GM18498 (cell line): ENCODE measurements around the gene CPA4.
"Not testable (repeated sequence)": the region's sequence is repeated elsewhere in the genome, so short reads cannot be mapped to it uniquely, and the experiment has no call there.

Experiments
- ATAC-seq: cut with Tn5 transposase; IDR thresholded peaks from one replicate; pipeline ENCODE4 v1.9.1; 2021; ENCODE audit warnings: mild to moderate bottlenecking, moderate library complexity; ENCODE audit not compliant: unreplicated experiment

CPA4 gene

GRCh38 chr7:130299866-130300265 lies 6.9 kb downstream of the CPA4 start:
- no peak for ATAC-seq

GRCh38 chr7:130301501-130302020 lies 8.6 kb downstream of the CPA4 start:
- no peak for ATAC-seq

- ATAC-seq, result no peak
These were observed 9.7 kb downstream of the CPA4 start for GRCh38 chr7:130302649-130303048.

- ATAC-seq, result no peak
These were observed 10.2 kb downstream of the CPA4 start for GRCh38 chr7:130303127-130303526.

GRCh38 chr7:130303551-130303950 lies 10.6 kb downstream of the CPA4 start:
- ATAC-seq, result no peak

- ATAC-seq, result no peak
These were observed 11.0 kb downstream of the CPA4 start for GRCh38 chr7:130303982-130304381.

- ATAC-seq, result no peak
These were observed 11.9 kb downstream of the CPA4 start for GRCh38 chr7:130304878-130305277.

- no peak for ATAC-seq
These were observed 12.6 kb downstream of the CPA4 start for GRCh38 chr7:130305433-130306042.

GRCh38 chr7:130309986-130310385 lies 17.0 kb downstream of the CPA4 start:
- ATAC-seq, result no peak

GRCh38 chr7:130314305-130314704 lies 21.3 kb downstream of the CPA4 start:
- no peak for ATAC-seq

GRCh38 chr7:130319541-130319940 lies 26.6 kb downstream of the CPA4 start:
- ATAC-seq, result no peak

GRCh38 chr7:130321542-130322229 lies 28.7 kb downstream of the CPA4 start:
- ATAC-seq, result not testable (repeated sequence)

GRCh38 chr7:130322615-130323014 lies 29.7 kb downstream of the CPA4 start:
- no peak for ATAC-seq

GRCh38 chr7:130324306-130324943 lies 31.5 kb downstream of the CPA4 start:
- no peak for ATAC-seq

GRCh38 chr7:130329681-130330080 lies 36.7 kb downstream of the CPA4 start:
- ATAC-seq, result no peak

GRCh38 chr7:130332259-130333053 lies 39.5 kb downstream of the CPA4 start:
- ATAC-seq, result no peak

GRCh38 chr7:130333832-130334231 lies 40.9 kb downstream of the CPA4 start:
- no peak for ATAC-seq

- no peak for ATAC-seq
These were observed 41.3 kb downstream of the CPA4 start for GRCh38 chr7:130334274-130334673.

GRCh38 chr7:130337410-130337971 lies 44.5 kb downstream of the CPA4 start:
- ATAC-seq, result no peak

GRCh38 chr7:130338233-130338632 lies 45.3 kb downstream of the CPA4 start:
- no peak for ATAC-seq

GRCh38 chr7:130341882-130342281 lies 48.9 kb downstream of the CPA4 start:
- no peak for ATAC-seq
